GM12891 (cell line): ENCODE results near the gene CTSD.

Experiments
- DNase-seq: peaks from one replicate; pipeline ENCODE4 v3.0.0; 2011; ENCODE audit warnings: low spot score; ENCODE audit not compliant: insufficient read length
- FAIRE-seq: peaks from 2 replicates; lab custom pipeline; 2011; peaks lifted over from hg19 to GRCh38; lab: Jason Lieb, UNC
- PAX5 ChIP-seq: IDR thresholded peaks from 2 replicates; pipeline ENCODE4 v1.6.1; 2011; ENCODE audit warnings: low read length, moderate library complexity, mild to moderate bottlenecking; ENCODE audit not compliant: insufficient read depth, severe bottlenecking
- POLR2A ChIP-seq: IDR thresholded peaks from 2 replicates; pipeline ENCODE4 v1.6.1; 2011; ENCODE audit warnings: low read depth, low read length, control low read depth
- POLR2AphosphoS5 ChIP-seq: IDR thresholded peaks from 2 replicates; pipeline ENCODE4 v1.6.1; 2011; ENCODE audit warnings: low read depth, low read length, control low read depth
- POU2F2 ChIP-seq: IDR thresholded peaks from 2 replicates; pipeline ENCODE4 v1.6.1; 2011; ENCODE audit warnings: low read depth, mild to moderate bottlenecking, control low read depth, low read length, moderate library complexity
- SPI1 ChIP-seq: IDR thresholded peaks from 2 replicates; pipeline ENCODE4 v1.6.1; 2011; ENCODE audit warnings: low read depth, low read length, control low read depth
- TAF1 ChIP-seq: IDR thresholded peaks from 2 replicates; pipeline ENCODE4 v1.6.1; 2011; ENCODE audit warnings: low read depth, low read length, control low read depth

The CTSD gene

DNA sequence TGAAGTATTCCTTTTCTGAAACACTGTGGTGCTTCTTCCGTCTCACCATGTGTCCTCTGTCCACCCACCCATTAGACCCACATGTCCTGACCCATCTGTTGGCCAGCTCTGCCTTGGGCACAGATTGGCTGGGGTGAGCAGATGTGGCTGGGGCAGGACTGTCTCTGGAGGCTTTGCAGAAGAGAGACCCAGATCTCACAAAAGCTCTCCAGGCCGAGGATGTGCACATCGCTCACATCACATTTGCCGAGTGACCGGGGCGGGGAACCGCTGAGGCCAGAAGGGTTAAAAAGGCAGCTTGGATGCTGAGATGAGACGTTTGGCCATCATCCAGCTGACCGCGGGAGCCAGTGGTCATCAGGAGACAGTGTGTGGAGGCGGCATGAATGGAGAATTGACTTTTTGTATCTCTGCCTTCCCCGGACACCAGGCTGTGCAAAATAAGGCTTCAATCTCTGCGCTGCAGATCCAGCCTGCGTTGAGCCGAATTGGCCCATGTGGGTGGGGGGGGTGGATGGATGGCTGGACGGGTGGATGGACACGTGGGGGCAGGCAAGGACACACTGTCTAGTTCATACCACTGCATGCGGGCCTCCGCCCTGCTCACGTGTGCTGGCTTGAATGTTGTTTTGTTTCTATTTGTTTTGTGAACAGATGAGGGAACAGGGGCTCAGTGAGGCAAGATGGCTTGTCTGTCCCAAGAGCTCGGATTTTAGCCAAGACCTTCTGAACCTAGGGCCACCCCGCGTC is 19.4 kb downstream of the CTSD start:
- FAIRE-seq: no peak
- DNase-seq: no peak
- TF ChIP-seq POLR2AphosphoS5 (no peak), PAX5 (no peak), SPI1 (no peak), TAF1 (no peak), POLR2A (no peak), POU2F2 (no peak)

DNA sequence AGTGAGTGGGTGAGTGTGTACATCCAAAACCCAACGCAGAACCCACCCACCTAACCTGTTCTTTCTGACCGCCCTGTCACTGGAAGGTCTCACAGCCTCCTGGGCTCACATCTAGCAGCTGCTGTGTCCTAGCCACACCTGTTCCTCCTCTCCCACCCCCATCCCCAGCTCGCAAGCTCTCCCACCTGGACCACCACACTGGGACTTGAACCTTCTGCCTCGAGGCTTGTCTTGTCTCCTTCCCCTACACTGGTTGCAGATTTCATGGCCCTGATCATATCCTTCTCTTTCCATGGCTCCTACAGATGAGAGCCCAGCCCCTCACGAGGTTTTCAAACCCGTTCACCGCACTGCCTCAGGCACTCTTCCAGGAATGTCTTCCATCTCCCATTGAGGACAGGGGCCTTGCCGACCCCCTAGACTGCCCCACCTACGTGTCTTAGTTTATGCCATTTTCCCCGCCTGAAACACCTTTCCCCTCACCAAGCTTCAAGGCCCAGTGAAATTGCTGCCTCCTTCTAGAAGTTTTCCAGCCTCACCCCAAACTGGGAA is 20.1 kb downstream of the CTSD start:
- TF ChIP-seq POLR2A: no peak
- TF ChIP-seq POU2F2: no peak
- no peak for TF ChIP-seq TAF1
- FAIRE-seq (no peak), DNase-seq (no peak)

DNA sequence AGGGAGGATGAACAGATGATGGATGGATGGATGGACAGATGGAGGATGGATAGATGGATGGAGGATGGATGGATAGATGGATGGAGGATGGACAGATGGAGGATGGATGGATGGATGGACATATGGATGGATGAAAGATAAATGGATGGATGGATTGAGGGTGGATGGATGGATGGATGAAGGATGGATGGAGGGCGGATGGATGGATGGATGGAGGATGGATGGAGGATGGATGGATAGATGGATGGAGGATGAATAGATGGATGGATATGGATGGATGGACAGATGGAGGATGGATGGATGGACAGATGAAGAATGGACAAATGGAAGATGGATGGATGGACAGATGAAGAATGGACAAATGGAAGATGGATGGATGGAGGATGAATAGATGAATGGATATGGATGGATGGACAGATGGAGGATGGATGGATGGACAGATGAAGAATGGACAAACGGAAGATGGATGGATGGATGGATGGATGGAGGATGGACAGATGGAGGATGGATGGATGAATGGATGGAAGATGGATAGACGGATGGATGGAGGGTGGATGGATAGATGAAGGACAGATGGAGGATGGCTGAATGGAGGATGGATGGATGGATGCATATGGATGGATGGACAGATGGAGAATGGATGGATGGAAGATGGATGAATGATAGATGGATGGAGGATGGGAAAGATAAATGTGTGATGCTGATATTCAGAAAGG is 20.7 kb downstream of the CTSD start:
- DNase-seq: no peak
- FAIRE-seq: peak; percentile 57
- TF ChIP-seq POU2F2: no peak
- TF ChIP-seq POLR2A: no peak
- no peak for TF ChIP-seq PAX5
- no peak for TF ChIP-seq SPI1
- no peak for TF ChIP-seq POLR2AphosphoS5
- TF ChIP-seq TAF1: no peak

DNA sequence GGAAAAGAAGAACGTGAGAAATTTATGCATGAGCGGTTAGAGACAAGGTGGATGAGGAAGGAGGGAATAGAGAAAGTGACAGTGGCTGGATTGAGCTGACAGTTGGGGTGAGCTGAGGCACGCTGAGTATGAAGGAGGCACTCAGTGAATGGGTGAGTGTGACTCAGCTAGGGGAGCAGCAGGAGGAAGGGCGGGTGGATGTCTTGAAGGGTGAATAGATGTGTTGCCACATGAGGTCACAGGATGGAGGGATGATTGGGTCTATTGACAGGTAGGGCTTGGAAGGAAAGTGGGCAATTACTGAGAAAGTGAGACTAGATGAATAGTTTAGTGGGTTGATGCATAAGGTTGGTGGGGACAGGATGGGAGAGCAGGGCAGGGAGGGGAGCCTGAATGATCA is 21.4 kb downstream of the CTSD start:
- FAIRE-seq: peak; percentile 31
- TF ChIP-seq POLR2AphosphoS5 (no peak), POU2F2 (no peak), SPI1 (no peak), TAF1 (no peak), PAX5 (no peak), POLR2A (no peak)
- no peak for DNase-seq

DNA sequence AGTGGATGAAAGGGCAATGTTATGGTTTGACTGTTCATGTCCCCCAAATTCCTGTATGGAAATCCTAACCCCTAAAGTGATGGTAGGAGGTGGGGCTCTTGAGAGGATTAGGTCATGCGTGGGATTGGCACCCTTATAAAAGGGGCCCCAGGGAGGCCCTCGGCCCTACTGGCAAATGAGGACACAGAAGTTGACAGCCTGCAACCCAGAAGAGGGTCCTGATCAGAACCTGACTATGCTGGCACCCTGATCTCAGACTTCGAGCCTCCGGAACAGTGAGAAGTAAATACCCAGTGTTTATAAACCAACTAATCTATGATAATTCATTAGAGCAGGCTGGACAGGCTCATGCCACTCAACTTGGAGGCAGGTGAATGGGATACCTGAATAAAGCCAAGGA is 22.0 kb downstream of the CTSD start:
- DNase-seq (no peak), FAIRE-seq (no peak)
- no peak for TF ChIP-seq SPI1
- no peak for TF ChIP-seq POLR2A
- TF ChIP-seq TAF1: no peak

DNA sequence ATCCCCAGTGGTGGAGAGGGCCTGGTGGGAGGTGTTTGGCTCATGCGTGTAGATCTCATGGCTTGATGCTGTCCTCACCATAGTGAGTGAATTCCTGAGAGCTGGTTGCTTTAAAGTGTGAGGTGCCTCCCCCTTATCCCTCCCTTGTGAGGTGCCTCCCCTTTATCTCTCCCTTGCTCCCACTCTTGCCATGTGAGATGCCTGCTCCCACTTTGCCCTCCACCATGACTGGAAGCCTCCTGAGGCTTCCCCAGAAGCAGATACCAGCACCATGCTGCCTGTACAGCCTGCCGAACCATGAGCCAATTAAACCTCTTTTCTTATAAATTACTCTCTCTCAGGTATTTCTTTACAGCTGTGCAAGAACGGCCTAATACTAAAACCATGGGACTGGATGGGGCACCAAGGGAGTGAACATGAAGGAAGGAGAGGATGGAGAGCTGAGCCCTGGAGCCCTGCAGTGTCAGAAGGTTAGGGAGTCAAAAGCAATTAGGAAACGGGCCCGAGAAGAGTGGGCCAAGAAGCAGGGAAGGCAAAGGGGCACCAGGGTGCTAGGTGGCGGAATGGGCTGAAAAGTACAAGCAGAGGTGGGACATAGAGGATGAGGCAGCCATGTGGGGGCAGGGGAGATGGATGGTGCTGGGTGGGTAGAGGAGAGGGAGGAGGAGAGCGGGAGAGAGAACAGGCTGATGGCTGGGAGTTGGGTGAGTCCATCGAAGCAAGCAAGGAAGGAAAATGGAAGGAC is 22.8 kb downstream of the CTSD start:
- FAIRE-seq: no peak

DNA sequence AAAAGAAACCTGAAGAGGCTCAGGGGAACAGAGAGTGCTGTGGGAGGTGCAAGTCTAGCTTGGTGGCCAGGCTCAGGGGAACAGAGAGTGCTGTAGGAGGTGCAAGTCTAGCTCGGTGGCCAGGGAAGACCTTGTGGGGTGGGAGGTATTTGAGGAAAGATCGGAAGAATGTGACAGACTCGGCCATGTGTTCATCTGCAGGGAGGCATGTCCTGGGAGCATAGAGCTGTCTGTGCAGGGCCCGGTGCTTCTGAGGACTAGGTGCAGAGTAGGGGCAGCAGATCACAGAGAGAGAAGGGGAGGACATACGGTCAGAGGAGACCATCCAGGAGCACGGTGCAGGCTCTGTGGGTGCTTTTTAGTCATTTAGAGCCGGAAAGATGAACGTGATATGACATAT is 24.2 kb downstream of the CTSD start:
- TF ChIP-seq POLR2A: no peak
- TF ChIP-seq POLR2AphosphoS5: no peak
- TF ChIP-seq POU2F2: no peak
- DNase-seq (no peak), FAIRE-seq (no peak)

More for the DNA sequence above, 22.8 kb downstream of the CTSD start:
- TF ChIP-seq PAX5 (no peak), POLR2A (no peak), SPI1 (no peak), TAF1 (no peak), POLR2AphosphoS5 (no peak), POU2F2 (no peak)
- no peak for DNase-seq

DNA sequence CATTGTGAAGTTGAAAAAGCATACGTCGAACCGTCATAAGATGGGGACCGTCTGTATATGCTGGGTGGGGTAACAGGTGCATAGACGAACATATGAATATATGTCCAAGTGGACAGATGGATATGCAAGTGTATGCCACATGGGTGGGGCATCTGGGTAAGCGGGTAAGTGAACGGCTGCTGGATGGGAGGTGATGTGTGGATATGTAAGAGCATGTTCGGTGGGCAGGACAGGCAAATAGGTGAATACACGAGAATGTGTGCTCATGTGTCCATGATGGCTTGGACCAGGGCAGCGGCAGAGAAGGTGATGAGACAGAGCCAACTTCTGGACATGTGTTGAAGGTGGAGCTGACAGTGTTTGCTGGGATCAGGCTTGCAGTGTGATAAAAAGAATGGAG is 25.3 kb downstream of the CTSD start:
- no peak for TF ChIP-seq PAX5
- no peak for TF ChIP-seq POLR2AphosphoS5
- TF ChIP-seq POLR2A: no peak
- no peak for TF ChIP-seq TAF1
- TF ChIP-seq SPI1: no peak
- TF ChIP-seq POU2F2: no peak
- DNase-seq (no peak), FAIRE-seq (no peak)

DNA sequence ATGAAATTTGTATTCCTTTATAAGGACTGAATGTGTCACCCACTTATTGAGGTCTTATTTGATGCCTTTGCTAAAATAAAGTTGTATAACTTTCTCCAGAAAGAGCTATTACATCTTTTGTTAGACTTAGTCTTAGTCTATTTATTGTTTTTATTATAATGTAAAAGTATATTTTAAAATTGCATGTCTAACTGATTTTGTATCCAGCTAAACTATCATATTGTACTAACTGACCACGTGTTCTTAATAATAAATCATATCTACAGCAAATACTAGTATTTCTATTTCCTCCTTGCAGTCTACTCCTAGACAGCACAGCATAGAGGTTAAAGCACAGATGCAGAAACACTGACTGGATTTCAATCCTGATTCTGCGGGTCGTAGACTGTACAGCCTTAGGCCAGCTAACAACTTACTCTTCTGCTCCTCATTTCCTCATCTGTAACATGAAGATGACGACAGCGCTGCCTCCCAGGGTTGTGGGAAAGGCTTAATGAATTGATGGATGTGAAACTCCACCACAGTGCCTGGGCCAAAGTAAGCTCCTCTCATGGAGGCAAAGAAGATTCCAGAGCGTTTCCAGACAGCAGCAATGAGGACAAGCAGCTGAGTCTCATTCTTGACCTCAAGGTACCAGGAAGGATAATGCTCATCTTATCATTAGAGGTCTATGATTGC is 26.5 kb downstream of the CTSD start:
- DNase-seq (no peak), FAIRE-seq (no peak)

More for the DNA sequence above, 26.5 kb downstream of the CTSD start:
- TF ChIP-seq POLR2A (no peak), POU2F2 (no peak), SPI1 (no peak), TAF1 (no peak), PAX5 (no peak), POLR2AphosphoS5 (no peak)
